ENCODE results near the gene CLIC1. TPM values are rescaled to one million over a fixed set of nuclear protein-coding genes. Genes with fewer than 3 reads are reported as not detected.

The CLIC1 gene
- polyA plus RNA-seq, 1 donor (not counting 4 experiments of a cell fraction or from before 2014, with no cell fraction given) = 832 TPM

DNA sequence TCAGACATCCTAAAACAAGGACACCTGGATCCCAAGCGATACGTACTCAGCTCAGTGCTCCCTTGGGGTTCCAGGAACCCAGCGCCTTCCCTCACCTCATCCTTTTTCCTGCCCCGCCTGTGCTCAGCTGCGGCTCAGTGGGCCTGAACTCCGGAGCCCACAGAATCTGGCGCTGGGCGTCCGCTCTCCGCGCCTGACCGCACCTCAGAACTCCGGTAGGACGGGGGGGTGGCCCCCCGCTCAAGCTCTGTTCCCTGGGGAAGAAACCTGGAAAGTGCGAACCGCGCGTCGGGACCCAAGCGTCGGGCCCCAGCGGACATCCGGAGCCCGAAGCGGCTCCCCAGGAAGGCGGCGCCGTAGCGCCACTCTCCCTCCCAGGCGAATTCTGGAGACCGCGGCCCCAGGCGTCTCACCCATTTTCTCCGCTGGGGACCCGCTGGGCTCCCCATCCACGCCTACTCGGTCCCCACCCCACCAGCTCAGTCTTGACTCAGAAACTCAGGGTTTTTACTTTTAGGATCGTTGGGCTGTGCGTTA is 55.1 kb downstream of the CLIC1 start:
- Histone ChIP-seq H3K27ac (ENCODE audit: control insufficient read depth, insufficient read depth, low read length) (no peak overlapping the region), H4K20me1 (ENCODE audit: control insufficient read depth, extremely low read depth, insufficient read depth, low read length) (no peaks in the 10 kb centered on the region), H3K36me3 (ENCODE audit: control insufficient read depth in 2 of 2, extremely low read depth in 1 of 2, insufficient read depth in 2 of 2, low read length in 2 of 2) (peaks cover 0 to 5% of the 10 kb centered on the region in 2 experiments), H3K4me3 (ENCODE audit: control insufficient read depth in 2 of 3, extremely low read depth in 1 of 3, insufficient read depth in 2 of 3, low read depth in 1 of 3, low read length in 3 of 3) (peak overlapping the region; percentile 35 to 79 (median 69)), H3K4me1 (ENCODE audit: control insufficient read depth, extremely low read depth, insufficient read depth, low read length) (peaks cover 11% of the 10 kb centered on the region), H3K9ac (ENCODE audit: control insufficient read depth, extremely low read depth, insufficient read depth, low read length) (peak overlapping the region; percentile 49), H2AFZ (ENCODE audit: control insufficient read depth, low read length) (peak overlapping the region; percentile 84), H3K9me3 (ENCODE audit: control insufficient read depth, low read depth, low read length) (no peaks in the 10 kb centered on the region), H3K79me2 (ENCODE audit: control insufficient read depth, insufficient read depth, low read length) (no peaks in the 10 kb centered on the region), H3K4me2 (ENCODE audit: control insufficient read depth, extremely low read depth, insufficient read depth, low read depth, low read length) (peak overlapping the region; percentile 92), H3K27me3 (ENCODE audit: control insufficient read depth, extremely low read depth, insufficient read depth, low read length) (no peaks in the 10 kb centered on the region), H3K9me1 (ENCODE audit: control insufficient read depth, extremely low read depth, insufficient read depth, low read length) (no peaks in the 10 kb centered on the region)
- no peak for DNase-seq (ENCODE audit: low read depth, low spot score)
- FAIRE-seq = no peak
- TF ChIP-seq EZH2 (IDR thresholded peaks at IDR 0.05; ENCODE audit: low read length) (no peak), CTCF (optimal IDR thresholded peaks at IDR 0.05 in 1 of 3, IDR thresholded peaks at IDR 0.05 in 1 of 3, conservative IDR thresholded peaks at IDR 0.05 in 1 of 3; ENCODE audit: extremely low read depth in 1 of 3, insufficient read depth in 2 of 3, low read length in 3 of 3) (peak in 2 of 3 experiments; percentile 19 to 29)
- dilution Hi-C loops (cut with MboI; ENCODE audit: extremely low pct_ligation_motif_present, low sequenced_read_pairs) = no loop called here

Small RNA genes lying within 50 kb of the gene (small RNA-seq; reads per million reads assigned to genes)
- gene LY6G6D (ENCODE audit: insufficient read length in 3 of 3, low read depth in 3 of 3, low replicate concordance in 1 of 3) (0 reads per million in 3 experiments), gene MIR4646 (ENCODE audit: insufficient read length in 3 of 3, low read depth in 3 of 3, low replicate concordance in 1 of 3) (0 reads per million in 3 experiments), gene MSH5-SAPCD1 (ENCODE audit: insufficient read length in 3 of 3, low read depth in 3 of 3, low replicate concordance in 1 of 3) (0 reads per million in 3 experiments), gene RF00019 (ENCODE audit: insufficient read length in 3 of 3, low read depth in 3 of 3, low replicate concordance in 1 of 3) (0 reads per million in 3 experiments), gene RNU6-850P (ENCODE audit: insufficient read length in 3 of 3, low read depth in 3 of 3, low replicate concordance in 1 of 3) (0 reads per million in 3 experiments), gene SAPCD1 (ENCODE audit: insufficient read length in 3 of 3, low read depth in 3 of 3, low replicate concordance in 1 of 3) (0 reads per million in 3 experiments)

Other genes starting within 250 kb of the CLIC1 start
- 6.0 to 18.1 TPM (median 8.6 TPM) in 3 replicates for gene MICB, start 238.4 kb downstream of the CLIC1 start, polyA plus RNA-seq
- not detected in 3 replicates for gene MCCD1, start 207.6 kb downstream of the CLIC1 start, polyA plus RNA-seq
- gene DDX39B, start 194.5 kb downstream of the CLIC1 start, polyA plus RNA-seq = 270 to 540 TPM (median 314 TPM) in 3 replicates
- 0.46 to 1.3 TPM (median 0.94 TPM) in 3 replicates for gene ATP6V1G2, start 189.9 kb downstream of the CLIC1 start, polyA plus RNA-seq
- gene NFKBIL1, start 188.9 kb downstream of the CLIC1 start, polyA plus RNA-seq = 4.8 to 8.9 TPM (median 7.2 TPM) in 3 replicates
- gene LTA, start 164.2 kb downstream of the CLIC1 start, polyA plus RNA-seq = 0.04 TPM in 1 of 3 replicates, not detected in the others
- gene TNF, start 161.0 kb downstream of the CLIC1 start, polyA plus RNA-seq = 0.54 to 2.3 TPM (median 0.88 TPM) in 3 replicates
- gene LTB, start 154.1 kb downstream of the CLIC1 start, polyA plus RNA-seq = 0.09 TPM in 1 of 3 replicates, not detected in the others
- 0.18 TPM in 1 of 3 replicates, not detected in the others for gene LST1, start 150.3 kb downstream of the CLIC1 start, polyA plus RNA-seq
- gene NCR3, start 143.5 kb downstream of the CLIC1 start, polyA plus RNA-seq = not detected in 3 replicates
- not detected in 3 replicates for gene AIF1, start 121.3 kb downstream of the CLIC1 start, polyA plus RNA-seq
- gene PRRC2A, start 115.8 kb downstream of the CLIC1 start, polyA plus RNA-seq = 20.5 to 58.0 TPM (median 22.7 TPM) in 3 replicates
- gene BAG6, start 83.9 kb downstream of the CLIC1 start, polyA plus RNA-seq = 49.9 to 120 TPM (median 60.6 TPM) in 3 replicates
- gene APOM, start 80.6 kb downstream of the CLIC1 start, polyA plus RNA-seq = 1.4 to 2.6 TPM (median 2.3 TPM) in 3 replicates
- 7.9 to 10.0 TPM (median 8.3 TPM) in 3 replicates for gene C6orf47, start 75.8 kb downstream of the CLIC1 start, polyA plus RNA-seq
- 7.9 to 11.4 TPM (median 10.0 TPM) in 3 replicates for gene GPANK1, start 71.5 kb downstream of the CLIC1 start, polyA plus RNA-seq
- gene CSNK2B, start 70.5 kb downstream of the CLIC1 start, polyA plus RNA-seq = 41.9 to 108 TPM (median 43.7 TPM) in 3 replicates
- gene LY6G5B, start 66.6 kb downstream of the CLIC1 start, polyA plus RNA-seq = 3.6 to 5.2 TPM (median 4.1 TPM) in 3 replicates
- gene LY6G5C, start 55.5 kb downstream of the CLIC1 start, polyA plus RNA-seq = 0.58 to 0.95 TPM (median 0.61 TPM) in 3 replicates
- 20.9 to 28.2 TPM (median 21.8 TPM) in 3 replicates for gene ABHD16A, start 33.2 kb downstream of the CLIC1 start, polyA plus RNA-seq
- gene LY6G6F, start 29.7 kb downstream of the CLIC1 start, polyA plus RNA-seq = not detected in 3 replicates
- 0.22 to 0.33 TPM in 2 of 3 replicates, not detected in the other for gene LY6G6D, start 21.2 kb downstream of the CLIC1 start, polyA plus RNA-seq
- 2.3 to 3.1 TPM (median 2.4 TPM) in 3 replicates for gene LY6G6C, start 14.8 kb downstream of the CLIC1 start, polyA plus RNA-seq
- 0.06 to 0.21 TPM (median 0.10 TPM) in 3 replicates for gene MPIG6B, start 13.2 kb downstream of the CLIC1 start, polyA plus RNA-seq
- gene DDAH2, start 7.2 kb downstream of the CLIC1 start, polyA plus RNA-seq = 3.0 to 6.7 TPM (median 3.1 TPM) in 3 replicates
- 9.4 to 14.8 TPM (median 11.4 TPM) in 3 replicates for gene MSH5, start 3.5 kb upstream of the CLIC1 start, polyA plus RNA-seq
- 1.1 to 2.1 TPM (median 1.7 TPM) in 3 replicates for gene SAPCD1, start 26.1 kb upstream of the CLIC1 start, polyA plus RNA-seq
- gene VWA7, start 40.8 kb upstream of the CLIC1 start, polyA plus RNA-seq = 0.32 to 0.47 TPM (median 0.33 TPM) in 3 replicates
- 17.2 to 57.2 TPM (median 26.3 TPM) in 3 replicates for gene VARS1, start 59.2 kb upstream of the CLIC1 start, polyA plus RNA-seq
- gene LSM2, start 70.4 kb upstream of the CLIC1 start, polyA plus RNA-seq = 34.4 to 84.1 TPM (median 46.5 TPM) in 3 replicates
- 0.31 to 0.60 TPM (median 0.54 TPM) in 3 replicates for gene HSPA1L, start 78.8 kb upstream of the CLIC1 start, polyA plus RNA-seq
- 95.5 to 142 TPM (median 110 TPM) in 3 replicates for gene HSPA1A, start 79.0 kb upstream of the CLIC1 start, polyA plus RNA-seq
- 33.5 to 65.8 TPM (median 48.1 TPM) in 3 replicates for gene HSPA1B, start 91.2 kb upstream of the CLIC1 start, polyA plus RNA-seq
- 27.9 to 44.4 TPM (median 38.6 TPM) in 3 replicates for gene NEU1, start 126.3 kb upstream of the CLIC1 start, polyA plus RNA-seq
- gene SLC44A4, start 142.5 kb upstream of the CLIC1 start, polyA plus RNA-seq = 0.06 to 0.25 TPM (median 0.18 TPM) in 3 replicates
- 17.6 to 26.5 TPM (median 17.7 TPM) in 3 replicates for gene EHMT2, start 161.2 kb upstream of the CLIC1 start, polyA plus RNA-seq
- 0.55 to 0.64 TPM (median 0.63 TPM) in 3 replicates for gene ZBTB12, start 165.6 kb upstream of the CLIC1 start, polyA plus RNA-seq
- gene C2, start 191.2 kb upstream of the CLIC1 start, polyA plus RNA-seq = 0.04 TPM in 1 of 3 replicates, not detected in the others
- 0.84 to 2.9 TPM (median 2.5 TPM) in 3 replicates for gene CFB, start 209.6 kb upstream of the CLIC1 start, polyA plus RNA-seq
- 45.1 to 57.9 TPM (median 51.9 TPM) in 3 replicates for gene NELFE, start 222.4 kb upstream of the CLIC1 start, polyA plus RNA-seq
- gene SKIC2, start 222.6 kb upstream of the CLIC1 start, polyA plus RNA-seq = 24.5 to 37.7 TPM (median 37.5 TPM) in 3 replicates
- gene DXO, start 235.6 kb upstream of the CLIC1 start, polyA plus RNA-seq = 7.0 to 10.4 TPM (median 7.6 TPM) in 3 replicates
- 1.2 to 2.9 TPM (median 1.4 TPM) in 3 replicates for gene C4A, start 245.5 kb upstream of the CLIC1 start, polyA plus RNA-seq

Data from keratinocyte (primary cell).